Measurements from ENCODE around the gene WFDC12. TPM values are rescaled to one million over a fixed set of nuclear protein-coding genes. Genes with fewer than 3 reads are reported as not detected.

Gene WFDC12
- total RNA-seq, 4 donors from 2014 or later = not detected

- H3K27ac ChIP-seq = no peak overlapping the region
- H3K27me3 ChIP-seq = peaks cover 0 to 1% of the 10 kb centered on the region in 2 donors
- H3K4me1 ChIP-seq = peaks cover 0 to 6% of the 10 kb centered on the region in 2 donors
- no peak for DNase-seq
- H3K4me3 ChIP-seq = no peak overlapping the region
- H3K9me3 ChIP-seq = no peaks in the 10 kb centered on the region
- H3K36me3 ChIP-seq = no peaks in the 10 kb centered on the region
- intact Hi-C loops (cut with DNase I; ENCODE audit: low total_unique reads) = no loop called here
- TF ChIP-seq, protein P1, sequence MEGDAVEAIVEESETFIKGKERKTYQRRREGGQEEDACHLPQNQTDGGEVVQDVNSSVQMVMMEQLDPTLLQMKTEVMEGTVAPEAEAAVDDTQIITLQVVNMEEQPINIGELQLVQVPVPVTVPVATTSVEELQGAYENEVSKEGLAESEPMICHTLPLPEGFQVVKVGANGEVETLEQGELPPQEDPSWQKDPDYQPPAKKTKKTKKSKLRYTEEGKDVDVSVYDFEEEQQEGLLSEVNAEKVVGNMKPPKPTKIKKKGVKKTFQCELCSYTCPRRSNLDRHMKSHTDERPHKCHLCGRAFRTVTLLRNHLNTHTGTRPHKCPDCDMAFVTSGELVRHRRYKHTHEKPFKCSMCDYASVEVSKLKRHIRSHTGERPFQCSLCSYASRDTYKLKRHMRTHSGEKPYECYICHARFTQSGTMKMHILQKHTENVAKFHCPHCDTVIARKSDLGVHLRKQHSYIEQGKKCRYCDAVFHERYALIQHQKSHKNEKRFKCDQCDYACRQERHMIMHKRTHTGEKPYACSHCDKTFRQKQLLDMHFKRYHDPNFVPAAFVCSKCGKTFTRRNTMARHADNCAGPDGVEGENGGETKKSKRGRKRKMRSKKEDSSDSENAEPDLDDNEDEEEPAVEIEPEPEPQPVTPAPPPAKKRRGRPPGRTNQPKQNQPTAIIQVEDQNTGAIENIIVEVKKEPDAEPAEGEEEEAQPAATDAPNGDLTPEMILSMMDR (IDR thresholded peaks at IDR 0.05) = no peak
- TF ChIP-seq POLR2A (IDR thresholded peaks at IDR 0.05) = no peak
Measured at GRCh38 chr20:45103072-45103471, 21.2 kb downstream of the WFDC12 start.

GRCh38 chr20:45101333-45101850 lies 22.9 kb downstream of the WFDC12 start:
- Histone ChIP-seq H3K9me3 (no peaks in the 10 kb centered on the region), H3K36me3 (no peaks in the 10 kb centered on the region), H3K4me3 (no peak overlapping the region), H3K4me1 (peaks cover 0 to 10% of the 10 kb centered on the region in 2 donors), H3K27ac (no peak overlapping the region), H3K27me3 (peaks cover 7 to 13% of the 10 kb centered on the region in 2 donors)
- DNase-seq = no peak
- no peak for TF ChIP-seq POLR2A (IDR thresholded peaks at IDR 0.05)
- TF ChIP-seq, protein P1 (IDR thresholded peaks at IDR 0.05) = no peak
- intact Hi-C loops (cut with DNase I; ENCODE audit: low total_unique reads) = no loop called here

DNA sequence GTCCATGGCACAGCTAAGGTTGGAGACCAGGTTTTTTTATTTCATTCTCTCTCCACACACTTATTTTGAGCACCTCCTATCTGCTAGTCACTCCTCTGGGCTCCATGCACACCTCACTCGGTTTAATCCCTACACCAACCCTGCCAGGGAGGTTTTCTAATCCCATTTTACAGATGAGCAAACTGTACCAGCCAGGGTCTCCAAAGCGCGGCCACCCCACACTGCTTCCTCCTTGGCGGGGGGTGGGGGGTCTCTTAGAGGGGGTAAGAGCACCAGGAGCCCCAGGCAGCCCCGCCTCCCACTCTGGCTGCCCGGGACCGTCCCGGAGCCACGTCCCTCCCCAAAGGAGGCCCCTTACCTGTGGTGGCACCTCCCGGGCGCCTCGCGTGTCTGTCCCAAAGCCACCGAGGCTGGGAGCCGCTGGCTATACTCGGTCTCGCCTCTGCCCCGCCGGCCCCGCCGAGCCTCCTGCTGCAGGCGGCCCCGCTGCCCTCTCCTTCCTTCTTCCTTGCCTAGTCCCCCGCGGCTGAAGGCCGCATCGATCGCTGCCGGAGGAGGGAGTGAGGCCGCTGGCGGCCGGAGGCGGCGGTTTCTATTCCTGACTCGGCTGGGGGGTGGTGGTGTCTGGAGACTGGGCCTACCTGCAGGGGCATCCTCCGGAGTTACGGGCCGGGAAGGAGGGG lies 23.6 kb downstream of the WFDC12 start, which contains the start of gene KCNS1:
TSS of gene KCNS1 (minus strand) at position 565 of the 683 bp plus-strand sequence. CDS start 1,891 bp downstream, outside the sequence.
- TF ChIP-seq POLR2A (IDR thresholded peaks at IDR 0.05) = no peak
- TF ChIP-seq, protein P1 (IDR thresholded peaks at IDR 0.05) = no peak
- peaks cover 0 to 10% of the 10 kb centered on the region in 2 donors for H3K4me1 ChIP-seq
- no peak within 1 kb of the TSS for H3K4me3 ChIP-seq
- no peak within 1 kb of the TSS for H3K27ac ChIP-seq
- H3K36me3 ChIP-seq = no peaks in the 10 kb centered on the region
- intact Hi-C loops (cut with DNase I; ENCODE audit: low total_unique reads) = no loop called here
- H3K9me3 ChIP-seq = no peaks in the 10 kb centered on the region
- no peak for DNase-seq
- H3K27me3 ChIP-seq = peaks cover 7 to 17% of the 10 kb centered on the region in 2 donors

DNA sequence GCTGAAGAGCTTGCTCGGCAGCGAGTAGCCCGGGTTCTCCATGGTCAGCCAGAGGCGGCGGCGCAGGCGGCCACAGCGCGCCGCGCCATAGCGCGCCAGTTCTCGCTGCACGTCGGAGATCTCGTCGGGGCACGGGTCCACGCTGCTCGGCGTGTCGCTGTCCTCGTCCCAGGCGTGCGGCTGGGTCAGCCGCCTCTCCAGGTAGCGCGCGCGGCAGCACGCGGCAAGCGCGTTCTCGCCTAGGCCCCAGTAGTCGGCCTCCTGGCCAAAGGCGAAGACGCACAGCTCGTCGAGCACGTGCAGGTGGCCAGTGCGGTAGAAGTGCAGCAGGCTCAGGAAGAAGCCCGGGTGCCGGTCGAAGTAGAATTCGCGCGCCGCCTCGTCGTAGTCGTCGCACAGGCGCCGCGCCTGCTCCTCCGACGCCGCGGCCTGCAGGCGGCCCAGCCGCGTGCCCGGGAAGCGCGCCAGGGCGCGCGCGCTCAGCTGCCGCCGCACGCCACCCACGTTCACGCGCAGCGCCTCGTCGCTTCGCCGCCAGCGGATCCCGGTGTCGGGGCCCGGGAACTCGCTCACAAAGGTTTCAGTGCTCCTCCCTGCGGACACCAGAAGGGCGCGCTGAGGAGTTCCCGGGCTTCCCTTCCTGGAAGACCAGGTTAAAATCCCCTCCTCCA lies 26.0 kb downstream of the WFDC12 start:
- Histone ChIP-seq H3K27ac (no peak overlapping the region), H3K4me3 (no peak overlapping the region), H3K36me3 (no peaks in the 10 kb centered on the region), H3K9me3 (no peaks in the 10 kb centered on the region), H3K27me3 (peaks cover 7 to 17% of the 10 kb centered on the region in 2 donors), H3K4me1 (peaks cover 0 to 10% of the 10 kb centered on the region in 2 donors)
- no peak for TF ChIP-seq POLR2A (IDR thresholded peaks at IDR 0.05)
- TF ChIP-seq, protein P1 (IDR thresholded peaks at IDR 0.05) = no peak
- intact Hi-C loops (cut with DNase I; ENCODE audit: low total_unique reads) = no loop called here
- no peak for DNase-seq

Data from uterus (tissue), 4 donors.